CD4-positive, alpha-beta T cell (primary cell): ENCODE results near the gene C16orf87. TPM values are rescaled to one million over a fixed set of nuclear protein-coding genes. Genes with fewer than 3 reads are reported as not detected.
"Not testable (repeated sequence)": the region's sequence is repeated elsewhere in the genome, so short reads cannot be mapped to it uniquely, and the experiment has no call there.

ENCODE experiments used
- ATAC-seq: fragments of 200-7000 bp; cut with Tn5 transposase; one replicate; pipeline ENCODE4 v1.10.0; 2022; ENCODE audit warnings: mild to moderate bottlenecking; ENCODE audit not compliant: poor library complexity
- CTCF ChIA-PET: fragments of 350-600 bp; sonication (Branson Sonifier 250); formaldehyde crosslinking; loops from one replicate; lab custom pipeline; 2021; ENCODE audit warnings: antibody characterized with exemption, inconsistent platforms; lab: Charles Lee
- POLR2A ChIA-PET: fragments of 350-600 bp; sonication (Branson Sonifier 250); formaldehyde crosslinking; loops from one replicate; lab custom pipeline; 2021; ENCODE audit warnings: antibody characterized with exemption, inconsistent platforms; lab: Charles Lee
- DNase-seq, 14 experiments: peaks; one replicate each; pipeline ENCODE4 v3.0.0-alpha.2; 2013 to 2020; ENCODE audit warnings: mixed read lengths in 2 of 14
- H3K27ac ChIP-seq, 2 donors: one replicate each; pipeline versions ENCODE4 v1.5.1 to v1.7.0; 2013; ENCODE audit warnings: low read length in 2 of 2, low read depth in 1 of 2, mild to moderate bottlenecking in 1 of 2
- H3K27me3 ChIP-seq, 2 experiments: 1 replicate in 1 of 2; 2 replicates in 1 of 2; pipeline versions ENCODE4 v1.6.1 to v1.7.0; 2013; ENCODE audit warnings: low read length in 2 of 2, control low read depth in 1 of 2, mild to moderate bottlenecking in 1 of 2, moderate library complexity in 1 of 2; ENCODE audit not compliant: insufficient read depth in 2 of 2, control insufficient read depth in 1 of 2
- H3K36me3 ChIP-seq: one replicate; pipeline ENCODE4 v1.6.1; 2013; ENCODE audit warnings: low read length, control low read depth; ENCODE audit not compliant: insufficient read depth
- H3K4me1 ChIP-seq: one replicate; pipeline ENCODE4 v1.6.1; 2013; ENCODE audit warnings: low read length, control low read depth; ENCODE audit not compliant: insufficient read depth
- H3K4me3 ChIP-seq: one replicate; pipeline ENCODE4 v1.5.1; 2013; ENCODE audit warnings: mild to moderate bottlenecking, low read length, moderate library complexity
- H3K9me3 ChIP-seq, 2 experiments: 1 replicate in 1 of 2; 2 replicates in 1 of 2; pipeline versions ENCODE4 v1.6.1 to v1.7.0; 2013; ENCODE audit warnings: low read length in 2 of 2, mild to moderate bottlenecking in 2 of 2, control low read depth in 1 of 2, moderate library complexity in 1 of 2; ENCODE audit not compliant: control insufficient read depth in 1 of 2, insufficient read depth in 1 of 2
- H3K27ac Mint-ChIP-seq: one replicate; pipeline ENCODE4 v1.8.0; 2020; ENCODE audit warnings: mixed read lengths
- H3K27me3 Mint-ChIP-seq: one replicate; pipeline ENCODE4 v1.8.0; 2021; ENCODE audit warnings: mixed read lengths
- H3K36me3 Mint-ChIP-seq: one replicate; pipeline ENCODE4 v1.8.0; 2021; ENCODE audit warnings: low read depth, mixed read lengths
- H3K4me1 Mint-ChIP-seq: one replicate; pipeline ENCODE4 v1.8.0; 2021; ENCODE audit warnings: low read depth, mixed read lengths
- H3K4me3 Mint-ChIP-seq: one replicate; pipeline ENCODE4 v1.8.0; 2020; ENCODE audit warnings: mild to moderate bottlenecking, mixed read lengths
- H3K9me3 Mint-ChIP-seq: one replicate; pipeline ENCODE4 v1.8.0; 2020; ENCODE audit warnings: mixed read lengths
- CTCF ChIP-seq: fragments of 200-600 bp; IDR thresholded peaks from one replicate; pipeline ENCODE4 v1.8.0; 2022; ENCODE audit warnings: antibody characterized with exemption, mild to moderate bottlenecking
- intact Hi-C, 2 experiments: fragments of 100-400 bp; cut with DNase I in 1 of 2; cut with micrococcal nuclease in 1 of 2; formaldehyde crosslinking; loops; one replicate each; pipeline versions ENCODE4 v1.15.1 to v1.9.0; 2023 to 2025; cut with DNase I, micrococcal nuclease
- total RNA-seq, 174 experiments: library from RNA in 2 of 174; stranded (reverse) in 2 of 174; gene quantifications; one replicate each; pipeline ENCODE4 v1.2.3 and lab custom pipeline; 2021 to 2026

The C16orf87 gene
- total RNA-seq, 2 experiments from 2014 or later: 20.6 to 22.6 TPM

DNA sequence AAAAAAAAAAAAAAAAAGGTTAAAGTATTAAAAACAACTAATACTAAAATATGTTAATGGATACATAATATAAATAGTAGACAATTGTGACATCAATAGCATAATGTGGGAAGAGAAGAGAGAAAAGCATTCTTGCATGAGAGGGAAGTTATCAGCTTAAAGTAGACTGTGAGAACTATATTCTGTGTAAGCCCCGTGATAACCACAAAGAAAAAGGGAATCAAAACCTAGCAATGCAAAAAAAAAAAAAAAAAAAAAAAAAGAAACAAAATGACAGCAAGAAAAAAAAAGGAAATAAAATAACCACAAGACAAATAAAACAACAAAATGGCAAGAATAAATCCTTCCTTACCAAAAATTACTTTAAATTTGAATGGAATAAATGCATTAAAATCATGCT, 43.1 kb downstream of the C16orf87 start:
- H3K36me3 Mint-ChIP-seq: peaks cover 11% of the 10 kb centered on the region
- no peak for ATAC-seq
- Histone ChIP-seq H3K36me3 (no peaks in the 10 kb centered on the region), H3K4me3 (no peak overlapping the region), H3K27ac (no peak overlapping the region), H3K4me1 (peaks cover 11% of the 10 kb centered on the region), H3K27me3 (no peaks in the 10 kb centered on the region), H3K9me3 (peaks cover 5 to 16% of the 10 kb centered on the region in 2 experiments)
- peaks cover 5% of the 10 kb centered on the region for H3K9me3 Mint-ChIP-seq
- no peaks in the 10 kb centered on the region for H3K27me3 Mint-ChIP-seq
- H3K4me3 Mint-ChIP-seq: no peak overlapping the region
- no peak overlapping the region for H3K27ac Mint-ChIP-seq
- CTCF ChIA-PET: interaction anchor here (0.6 to 0.7 kb wide), 2 partner anchors 22 to 1464 kb away, joined by 3 to 5 read pairs; no protein-coding TSS in a partner anchor
- H3K4me1 Mint-ChIP-seq: peaks cover 19% of the 10 kb centered on the region
- intact Hi-C loops: no loop called here
- POLR2A ChIA-PET: no interaction called here
- peak in 3 of 14 experiments; percentile 10 to 20 (median 20) for DNase-seq
- TF ChIP-seq CTCF: no peak

- DNase-seq: no peak
- Histone ChIP-seq H3K27ac (no peak overlapping the region), H3K4me1 (peaks cover 7% of the 10 kb centered on the region), H3K9me3 (peaks cover 5 to 16% of the 10 kb centered on the region in 2 experiments), H3K36me3 (no peaks in the 10 kb centered on the region), H3K27me3 (no peaks in the 10 kb centered on the region), H3K4me3 (no peak overlapping the region)
- peaks cover 2% of the 10 kb centered on the region for H3K9me3 Mint-ChIP-seq
- no peak for TF ChIP-seq CTCF
- H3K27ac Mint-ChIP-seq: no peak overlapping the region
- ATAC-seq: no peak
- POLR2A ChIA-PET: no interaction called here
- intact Hi-C loops: loop anchor here in 1 of 2 experiments (2.0 kb wide), 1 partner anchor 94 kb away; no protein-coding TSS in a partner anchor
- H3K4me1 Mint-ChIP-seq: peaks cover 12% of the 10 kb centered on the region
- H3K36me3 Mint-ChIP-seq: no peaks in the 10 kb centered on the region
- H3K4me3 Mint-ChIP-seq: no peak overlapping the region
- CTCF ChIA-PET: interaction anchor here (1.4 kb wide), 1 partner anchor 10 kb away, joined by 5 read pairs; no protein-coding TSS in a partner anchor
- H3K27me3 Mint-ChIP-seq: no peaks in the 10 kb centered on the region
These were observed 45.7 kb downstream of the C16orf87 start for GRCh38 chr16:46785076-46785845.

GRCh38 chr16:46784569-46784968, 46.4 kb downstream of the C16orf87 start:
- H3K27me3 ChIP-seq, H3K4me3 ChIP-seq, H3K4me1 ChIP-seq, DNase-seq, H3K27me3 Mint-ChIP-seq, H3K9me3 Mint-ChIP-seq, H3K36me3 ChIP-seq, H3K4me1 Mint-ChIP-seq, H3K27ac Mint-ChIP-seq, ATAC-seq, H3K27ac ChIP-seq, H3K36me3 Mint-ChIP-seq, POLR2A ChIA-PET, H3K4me3 Mint-ChIP-seq: not testable (repeated sequence)
- CTCF ChIA-PET: interaction anchor here (1.4 kb wide), 1 partner anchor 9 kb away, joined by 5 read pairs; no protein-coding TSS in a partner anchor
- peaks cover 5 to 16% of the 10 kb centered on the region in 2 experiments for H3K9me3 ChIP-seq
- intact Hi-C loops: loop anchor here in 1 of 2 experiments (2.0 kb wide), 1 partner anchor 94 kb away; no protein-coding TSS in a partner anchor
